AG20443 (cell line): ENCODE data around the gene GMDS.

Experiments used
- DNase-seq: peaks from one replicate; pipeline ENCODE4 v3.0.0; 2012; ENCODE audit warnings: low spot score, mixed read lengths

GMDS gene

GRCh38 chr6:1644516-1645060 is 600.8 kb downstream of the GMDS start:
- DNase-seq = no peak

DNA sequence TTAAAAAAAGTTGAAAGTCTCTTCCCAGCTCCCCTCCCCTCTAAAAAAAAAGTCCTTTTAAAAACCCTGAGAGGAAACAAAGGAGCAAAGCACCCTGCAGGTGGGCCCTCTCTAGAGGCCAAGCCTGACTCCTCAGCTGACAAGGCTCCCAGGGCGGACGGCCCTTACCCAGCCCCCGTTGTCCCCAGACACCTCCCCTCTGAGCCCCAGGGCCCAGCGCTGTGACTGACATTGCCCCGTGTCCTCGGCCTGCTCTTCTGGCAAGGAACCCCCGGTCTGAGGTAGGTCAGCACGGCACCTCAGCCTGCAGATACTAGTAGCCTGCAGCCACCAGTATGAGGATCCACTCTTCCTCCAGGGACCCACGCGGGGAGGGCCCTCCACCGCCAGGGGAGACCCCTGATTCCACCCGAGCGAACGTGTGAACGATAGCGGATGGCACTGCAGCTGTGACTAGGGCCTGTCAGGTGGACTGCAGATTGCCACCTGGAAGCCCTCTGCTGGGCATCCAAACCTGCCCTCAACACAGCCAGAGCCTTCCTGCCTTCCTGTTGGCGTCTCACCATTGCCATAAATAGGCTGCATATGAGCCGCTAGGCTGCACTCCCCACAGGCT is 601.5 kb downstream of the GMDS start:
- DNase-seq = no peak

DNA sequence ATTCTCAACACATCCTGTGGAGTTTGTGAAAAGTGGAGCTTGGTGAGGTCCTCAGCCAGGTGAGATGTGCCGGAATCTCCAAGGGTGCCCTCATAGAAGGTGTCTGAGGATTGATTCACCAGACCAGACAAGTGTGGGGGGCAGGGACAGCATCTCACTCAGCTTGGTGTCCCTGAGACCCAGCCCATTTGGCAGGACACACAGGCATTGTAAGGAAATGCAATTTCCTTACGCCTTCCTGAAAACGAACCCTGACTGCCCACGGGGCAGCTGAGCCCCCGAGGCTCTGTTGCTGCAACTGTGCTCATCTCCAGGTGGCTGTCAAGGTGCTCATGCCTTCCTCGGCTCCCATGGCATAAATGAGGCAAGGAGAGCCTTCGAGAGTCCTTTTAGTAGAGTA is 602.3 kb downstream of the GMDS start:
- DNase-seq = no peak

DNA sequence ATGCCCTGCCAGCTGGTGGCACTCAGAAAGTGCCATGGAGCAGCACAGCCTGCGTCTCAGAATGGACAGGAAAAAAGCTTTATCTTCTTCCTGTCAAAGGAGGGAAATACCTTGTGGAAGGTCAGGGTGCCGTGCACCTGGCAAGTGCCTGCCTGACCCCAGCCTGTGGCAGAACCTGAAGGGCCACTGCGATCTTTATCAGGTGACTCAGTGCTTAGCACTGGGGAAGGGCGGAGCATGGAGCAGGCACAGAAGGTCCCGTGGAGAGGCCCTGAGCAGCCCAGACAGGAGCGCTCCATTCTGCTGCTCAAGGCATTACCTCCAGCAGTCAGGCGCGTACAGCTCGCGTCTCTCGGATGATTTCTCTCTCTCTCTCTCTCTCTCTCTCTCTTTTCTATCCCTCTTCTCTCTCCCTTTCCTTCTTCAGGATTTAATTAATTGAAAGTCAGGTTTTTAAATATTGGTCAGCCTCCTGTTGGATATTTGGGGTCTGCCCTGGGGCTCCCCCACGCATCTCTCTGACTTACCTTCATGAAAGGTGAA is 604.0 kb downstream of the GMDS start:
- no peak for DNase-seq

DNA sequence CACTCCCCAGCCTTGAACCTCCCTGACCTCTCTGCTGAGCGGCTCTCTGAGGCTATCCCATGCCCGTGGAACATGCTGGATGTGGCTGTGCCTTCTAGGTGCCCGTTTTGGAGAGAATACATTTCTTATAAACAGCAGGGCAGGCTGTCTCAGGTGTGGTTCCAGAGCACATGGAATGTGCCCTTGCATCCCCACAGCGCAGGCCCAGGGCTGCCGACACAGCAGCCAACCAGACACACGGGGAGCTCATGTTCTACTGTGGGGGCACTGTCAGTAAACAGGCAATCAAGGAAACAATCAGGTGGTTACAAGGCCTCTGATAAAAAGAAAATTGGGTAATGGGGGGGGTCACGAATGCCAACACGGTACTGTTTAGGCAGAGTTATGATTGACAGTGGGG is 604.9 kb downstream of the GMDS start:
- DNase-seq = no peak

DNA sequence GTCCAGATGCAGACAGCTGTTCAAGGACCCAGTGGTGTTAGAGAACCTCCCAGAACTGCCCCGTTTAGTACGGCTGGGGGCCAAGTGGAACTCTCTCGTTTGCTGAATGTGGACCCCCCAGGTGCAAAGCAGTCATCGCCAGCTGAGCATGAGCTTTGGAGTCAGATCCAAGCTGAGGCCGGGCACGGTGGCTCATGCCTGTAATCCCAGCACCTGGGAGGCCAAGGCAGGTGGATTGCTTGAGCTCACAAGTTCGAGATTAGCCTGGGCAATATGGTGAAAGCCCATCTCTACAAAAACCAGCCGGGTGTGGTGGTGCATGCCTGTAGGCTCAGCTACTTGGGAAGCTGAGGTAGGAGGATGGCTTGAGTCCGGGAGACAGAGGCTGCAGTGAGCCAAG is 606.0 kb downstream of the GMDS start:
- DNase-seq = no peak

DNA sequence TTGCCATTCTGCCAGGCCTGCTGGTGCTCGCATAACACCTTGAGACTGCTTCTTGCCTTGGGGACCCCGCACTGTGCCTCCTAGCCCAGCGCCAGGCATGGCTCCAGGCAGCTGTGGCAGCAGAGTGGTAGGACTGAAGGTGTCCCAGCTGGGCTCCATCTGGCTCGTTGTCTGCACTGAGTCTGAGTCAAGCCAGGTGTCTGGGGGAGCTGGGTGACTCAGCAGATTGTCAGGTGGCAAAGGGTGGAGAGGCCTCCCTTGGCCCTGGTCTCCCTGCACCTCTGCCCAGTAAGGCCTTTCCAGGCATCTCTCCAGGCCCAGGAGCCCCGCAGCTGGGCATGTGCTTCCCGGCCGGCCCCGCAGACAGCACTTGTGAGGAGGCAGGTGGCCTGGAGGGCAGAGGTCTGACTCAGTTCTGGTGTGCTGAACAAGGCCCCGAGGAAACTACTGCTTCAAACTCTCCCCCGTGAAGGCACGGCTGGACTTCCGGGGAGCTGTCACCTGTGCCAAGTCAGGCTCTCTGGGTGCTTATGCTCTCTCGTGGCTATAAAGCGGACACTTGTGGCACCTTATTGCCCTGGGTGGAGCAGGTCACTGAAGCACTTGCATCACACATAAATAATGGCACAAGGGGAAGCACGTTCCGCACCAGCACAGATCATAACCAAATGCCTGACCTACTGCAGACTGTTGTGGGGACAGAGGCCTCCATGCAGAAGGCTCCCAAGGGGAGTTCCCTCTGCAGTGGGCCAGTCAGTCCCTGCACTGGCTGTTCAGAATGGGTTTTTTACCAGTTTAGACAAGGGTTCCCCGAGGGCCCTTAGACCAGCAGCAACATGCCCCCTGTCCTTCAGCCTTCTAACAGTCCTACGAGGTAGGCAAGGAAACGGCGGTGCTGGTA is 608.2 kb downstream of the GMDS start:
- DNase-seq = no peak

DNA sequence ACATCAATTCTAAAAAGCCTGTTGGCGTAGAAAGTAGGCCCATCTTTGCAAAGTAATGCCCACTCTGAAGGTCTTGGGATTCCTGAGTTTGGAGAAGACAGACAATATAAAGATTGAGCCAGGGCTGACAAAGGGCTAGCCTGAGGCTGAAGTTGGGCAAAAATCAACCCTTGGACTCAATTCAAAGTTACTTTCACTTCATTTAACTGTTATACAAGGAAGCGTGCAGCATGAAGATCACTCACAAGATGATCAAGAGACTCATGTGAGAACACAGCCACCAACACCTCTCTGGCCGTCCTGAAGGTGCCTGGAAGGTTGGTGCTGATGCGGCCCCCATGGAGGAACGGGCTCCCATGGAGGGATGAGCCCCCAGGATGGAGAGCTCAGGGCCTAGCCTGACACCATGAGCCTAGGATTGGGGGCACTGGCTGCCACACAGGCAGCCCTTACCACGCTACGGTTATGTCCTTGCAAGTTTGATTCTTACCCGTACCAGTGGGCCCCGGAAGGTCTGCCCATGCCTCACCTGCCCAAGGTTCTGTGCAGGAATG is 609.1 kb downstream of the GMDS start:
- DNase-seq = no peak

DNA sequence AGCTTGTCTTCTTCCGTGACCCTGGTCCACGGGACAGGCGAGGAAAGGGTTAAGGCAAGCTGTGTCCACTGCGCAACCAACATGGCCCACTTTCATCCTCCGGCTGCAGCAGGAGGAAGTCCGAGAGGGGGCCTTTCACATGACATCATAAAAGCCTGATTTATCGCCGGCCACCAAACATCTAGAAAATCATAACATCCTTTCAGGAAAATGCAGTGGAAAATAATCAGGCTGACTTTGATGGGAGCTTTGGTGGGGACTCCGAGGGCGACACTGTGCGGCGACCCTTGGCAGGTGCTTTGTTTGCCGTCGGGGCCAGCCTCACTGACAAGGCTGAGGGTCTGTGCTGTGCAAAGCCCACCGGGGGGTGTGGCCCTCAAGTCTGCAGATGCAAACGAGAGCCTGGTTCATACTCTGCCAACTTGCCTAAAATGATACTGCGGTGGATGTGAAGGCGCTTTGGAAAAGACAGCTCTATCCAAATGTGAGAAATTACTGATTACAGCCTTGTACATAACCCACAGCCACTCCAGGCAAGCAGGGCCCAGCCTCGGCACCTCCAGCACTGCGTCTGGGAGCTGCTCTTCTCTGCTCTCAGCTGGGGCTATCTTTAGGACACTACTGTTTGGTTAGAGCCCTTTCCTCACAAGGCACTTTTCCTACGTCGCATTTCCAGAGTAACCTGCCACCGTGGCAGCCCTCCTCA is 609.9 kb downstream of the GMDS start:
- no peak for DNase-seq

DNA sequence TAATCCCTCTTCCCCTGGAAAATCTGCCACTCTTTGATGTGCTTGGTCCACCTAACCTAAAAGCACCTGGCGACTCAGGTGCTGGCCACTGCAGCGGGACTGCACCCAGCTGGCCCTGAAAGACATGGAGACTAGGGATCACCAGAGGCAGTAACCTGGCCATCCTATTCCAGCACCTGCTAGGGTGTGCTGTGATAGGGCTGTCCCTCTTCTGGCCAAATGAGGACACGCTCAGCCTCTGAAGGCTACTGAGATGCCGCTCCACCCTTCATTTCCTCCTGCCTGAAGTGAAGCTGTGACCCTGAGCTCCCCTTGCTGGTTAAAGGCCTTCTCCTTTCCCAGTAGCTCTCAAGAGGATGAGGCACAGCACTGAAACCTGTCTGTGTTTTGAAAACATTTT is 611.3 kb downstream of the GMDS start:
- DNase-seq = no peak

- DNase-seq = no peak
Observed at GRCh38 chr6:1633366-1634021, 611.9 kb downstream of the GMDS start.

DNA sequence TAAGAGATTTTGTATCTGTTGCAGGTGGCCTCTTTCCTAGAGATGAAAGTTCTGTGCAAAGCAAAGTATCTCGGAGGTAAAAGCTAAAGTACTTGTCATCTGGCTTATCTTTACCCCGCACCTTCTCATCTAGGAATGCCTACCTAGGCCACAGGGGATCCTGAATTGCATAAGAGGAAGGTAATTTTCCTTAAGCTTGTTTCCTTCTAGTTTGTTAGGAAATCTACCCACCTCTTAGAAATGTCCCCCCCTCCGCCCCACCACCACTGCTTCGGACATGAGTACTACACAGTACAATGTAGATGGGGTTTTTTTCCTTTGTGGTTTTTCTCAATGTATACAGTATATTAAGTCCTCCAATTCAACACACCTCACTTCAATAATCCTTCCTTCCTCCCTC is 614.2 kb downstream of the GMDS start:
- no peak for DNase-seq

DNA sequence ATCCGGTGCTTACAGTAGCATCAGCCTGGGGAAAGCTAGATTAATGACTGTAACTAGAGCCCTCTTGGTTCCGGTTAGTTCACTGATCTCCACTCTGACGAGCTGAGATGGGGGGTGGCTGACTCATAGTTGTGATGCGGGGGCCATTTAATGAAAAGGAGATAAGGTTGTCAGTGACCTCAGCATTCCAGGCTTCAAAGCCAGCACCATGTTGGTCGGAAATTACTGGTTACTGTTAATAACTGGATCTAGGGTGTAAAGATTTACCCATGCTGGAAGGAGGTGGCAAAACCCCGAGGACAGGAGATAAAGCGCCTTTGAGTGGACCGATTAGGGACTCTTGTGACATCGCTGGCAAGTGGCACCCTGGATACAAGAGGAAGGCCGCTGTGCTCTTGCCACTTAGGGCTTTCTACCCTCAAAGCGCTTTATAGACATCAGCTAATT is 614.6 kb downstream of the GMDS start:
- DNase-seq = no peak

DNA sequence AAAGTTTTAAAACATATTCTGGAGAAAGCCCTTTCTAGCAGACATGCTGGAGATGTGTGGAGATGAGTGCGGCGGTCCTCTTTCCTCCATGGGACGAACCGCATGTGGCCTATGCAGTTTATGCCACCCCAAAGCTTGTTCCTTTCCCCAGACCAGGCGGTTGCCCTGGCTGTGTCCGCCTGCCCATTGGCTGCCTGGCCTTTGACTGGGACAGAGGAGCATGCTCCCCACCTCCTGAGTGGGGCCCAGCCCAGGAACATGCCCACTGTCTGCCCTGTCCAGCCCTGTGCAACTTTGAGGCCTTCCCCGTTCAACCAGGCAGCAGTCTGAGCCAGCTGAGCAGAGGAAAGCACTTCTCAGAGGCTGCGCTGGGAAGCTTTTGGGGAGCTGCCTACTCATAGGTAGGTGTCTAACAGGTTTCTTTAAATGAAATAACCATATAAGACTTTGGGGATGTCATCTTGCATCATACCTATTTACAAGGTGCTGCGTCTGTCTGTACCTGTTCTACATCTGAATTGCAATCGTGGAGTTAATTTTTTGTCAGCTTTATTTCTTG is 615.1 kb downstream of the GMDS start:
- no peak for DNase-seq

DNA sequence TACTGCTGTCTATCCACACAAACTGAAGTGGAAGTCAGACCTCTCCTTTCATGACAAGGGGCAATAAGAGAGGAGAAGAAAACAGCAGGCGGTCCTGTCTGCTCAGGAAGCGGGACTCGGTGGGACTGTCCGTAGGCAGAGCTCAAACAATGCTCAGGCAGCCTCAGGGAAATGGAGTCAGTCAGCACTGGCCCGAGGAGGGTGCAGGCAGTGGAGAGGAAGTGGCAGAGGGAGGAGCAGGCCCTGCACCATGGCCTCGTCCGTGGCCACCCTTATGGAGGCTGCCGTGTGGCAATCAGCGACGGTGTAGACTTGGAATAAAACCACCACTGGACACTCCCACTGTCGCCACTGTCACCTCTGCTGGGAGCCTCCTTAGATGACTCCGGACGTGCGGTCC is 616.1 kb downstream of the GMDS start:
- no peak for DNase-seq

DNA sequence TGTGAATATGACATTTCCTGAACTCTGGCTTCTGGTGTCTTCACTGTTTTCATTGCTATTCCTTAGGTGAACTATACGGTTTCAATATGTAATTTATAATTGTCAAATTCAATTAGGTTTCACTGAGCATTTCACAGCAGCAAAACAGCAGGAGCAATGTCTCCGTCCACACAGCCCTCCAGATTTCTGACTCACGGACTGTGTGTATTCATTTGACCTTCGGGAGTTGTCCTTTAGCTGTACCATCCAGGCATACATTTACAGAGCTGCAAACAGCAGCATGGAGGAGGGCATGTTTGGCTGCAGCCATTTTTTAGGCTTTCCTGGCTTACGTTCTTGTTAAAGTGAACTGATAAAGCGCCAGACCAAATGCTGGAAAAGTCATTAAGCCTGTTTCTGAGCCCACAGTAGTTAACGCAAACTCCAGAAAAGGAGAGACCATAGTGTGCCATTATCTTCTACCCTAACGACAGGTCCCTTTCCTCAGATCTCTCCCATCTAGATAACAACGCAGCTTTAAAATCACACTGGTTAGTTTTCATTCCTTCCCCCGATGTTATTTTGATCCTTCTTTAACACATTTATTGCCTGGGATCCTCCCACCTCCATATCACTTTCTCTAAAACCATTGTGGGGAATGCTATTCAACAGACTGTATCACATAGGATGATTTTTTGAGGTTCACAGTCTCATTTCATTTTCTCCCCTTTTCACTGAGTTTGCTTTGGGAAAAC is 617.4 kb downstream of the GMDS start:
- DNase-seq = no peak

DNA sequence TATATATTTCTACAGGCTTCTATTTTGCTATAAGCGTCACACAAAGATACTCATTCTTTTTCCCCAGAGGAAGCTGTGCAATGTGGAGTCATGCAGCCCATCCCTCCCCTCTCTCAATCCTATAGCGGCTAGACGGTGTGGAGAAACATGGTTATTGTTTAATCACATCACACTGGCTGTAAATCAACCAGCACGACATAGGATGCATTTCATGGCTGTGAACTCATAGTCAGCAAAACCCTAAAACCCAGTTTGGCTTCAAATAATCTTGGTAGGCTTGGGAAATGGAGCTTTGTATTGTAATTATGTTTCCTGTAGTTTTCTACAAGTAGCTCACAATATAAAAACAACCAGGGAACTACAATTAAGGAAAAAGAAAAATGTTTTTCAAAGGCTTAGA is 618.9 kb downstream of the GMDS start:
- DNase-seq = no peak

DNA sequence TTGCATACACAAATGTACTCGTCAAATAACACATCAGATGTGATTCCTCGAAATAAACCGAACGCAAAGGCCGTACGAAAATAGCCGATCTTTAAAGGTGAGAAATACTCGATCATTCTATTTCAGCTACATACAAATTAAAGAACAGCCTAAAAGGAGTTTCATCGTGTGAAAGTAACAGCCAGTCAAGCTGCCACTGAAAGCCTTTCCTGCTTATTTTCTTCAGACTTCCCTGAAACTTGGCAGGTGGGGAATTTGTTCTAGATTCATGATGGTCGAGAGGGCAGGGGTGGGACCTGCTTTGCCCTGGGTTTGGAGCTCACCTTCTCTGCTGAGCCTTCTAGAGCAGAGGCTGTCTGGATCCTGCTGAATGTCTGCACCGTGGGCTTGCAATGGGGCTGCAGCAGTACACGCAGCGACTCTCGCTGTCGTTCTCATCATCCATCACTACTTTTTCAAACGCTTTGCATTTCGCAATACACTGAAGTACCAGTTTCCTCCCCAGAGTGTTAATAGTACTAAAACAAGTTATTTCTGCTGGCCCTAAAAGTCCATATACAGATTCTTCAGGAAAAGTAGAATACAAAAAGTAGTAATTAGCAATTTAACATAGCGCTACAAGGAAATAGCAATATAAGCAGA is 619.5 kb downstream of the GMDS start:
- DNase-seq = no peak

DNA sequence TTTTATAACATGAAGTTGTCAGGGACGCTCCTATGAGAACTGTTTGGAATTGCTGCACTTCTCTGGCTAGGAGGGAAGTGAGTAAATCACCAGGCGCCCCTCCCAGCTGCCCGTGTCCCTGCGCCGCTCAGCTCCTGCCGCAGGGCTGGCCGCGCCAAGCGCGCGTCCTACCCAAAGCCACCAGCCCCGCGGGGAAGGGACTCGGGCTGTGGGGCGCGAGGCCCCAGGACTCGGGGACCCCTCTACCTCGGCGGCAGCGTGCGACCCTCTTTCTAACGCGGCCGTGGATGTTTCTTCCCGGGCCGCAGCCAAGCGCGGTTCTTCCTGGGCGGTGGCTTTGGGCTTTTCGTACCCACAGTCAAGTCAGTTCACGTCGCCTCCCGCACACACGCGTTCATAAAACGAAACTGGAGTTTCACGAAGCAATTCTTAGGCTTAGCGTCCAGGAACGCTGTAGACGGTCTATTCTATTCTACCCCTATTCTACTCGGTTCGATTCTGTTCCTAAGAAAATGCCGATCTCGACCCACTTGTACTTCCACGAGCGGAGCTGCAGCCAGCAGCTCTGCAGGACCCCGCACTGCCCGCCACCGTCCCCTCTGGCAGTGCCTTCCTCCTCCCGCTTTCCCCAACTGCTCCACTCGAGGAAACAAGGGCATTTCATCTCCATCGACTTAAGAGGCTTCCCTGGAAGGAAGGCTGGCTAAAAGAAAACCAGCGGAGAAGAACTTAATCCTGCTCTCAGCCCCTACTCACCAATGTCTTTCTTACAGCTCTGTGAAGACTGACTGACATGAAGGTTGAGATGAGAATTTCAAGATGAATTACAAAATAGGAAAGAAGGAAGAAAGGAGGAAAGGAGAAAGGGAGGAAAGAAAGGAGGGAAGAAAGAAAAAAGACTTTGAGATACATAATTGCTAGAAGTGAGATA is 620.3 kb downstream of the GMDS start:
- DNase-seq = peak; percentile 79
